OCI-LY7 (cell line): ENCODE measurements around the gene KCNQ2. TPM values are rescaled to one million over a fixed set of nuclear protein-coding genes. Genes with fewer than 3 reads are reported as not detected.

Source experiments
- BruUV-seq: library from RNA; stranded (reverse); fragments of 400-500 nt; replicated peaks from 2 replicates; lab custom pipeline; 2021; lab: Mats Ljungman, UMichigan
- CTCF ChIA-PET: fragments of 300-600 bp; sonication (Branson Sonifier 250); formaldehyde crosslinking; loops from one replicate; lab custom pipeline; 2022; ENCODE audit warnings: antibody characterized with exemption; ENCODE audit not compliant: unreplicated experiment; lab: Charles Lee
- POLR2A ChIA-PET: fragments of 300-600 bp; sonication (Branson Sonifier 250); formaldehyde crosslinking; loops from one replicate; lab custom pipeline; 2022; ENCODE audit warnings: antibody characterized with exemption; lab: Charles Lee
- DNase-seq: peaks from one replicate; pipeline ENCODE4 v3.0.0-alpha.2; 2015; ENCODE audit warnings: low spot score
- H2AFZ ChIP-seq: fragments of 200-600 bp; sonication (generic), shearing (Covaris generic); 2 replicates; pipeline ENCODE4 v1.6.1; 2014; ENCODE audit warnings: mild to moderate bottlenecking, antibody characterized with exemption, low read length, moderate library complexity
- H3K27ac ChIP-seq: fragments of 200-600 bp; sonication (generic); 2 replicates; pipeline ENCODE4 v1.5.1; 2014; ENCODE audit warnings: mixed run types, low read depth, mild to moderate bottlenecking, moderate library complexity, low read length, inconsistent platforms; ENCODE audit not compliant: poor library complexity, severe bottlenecking
- H3K36me3 ChIP-seq: fragments of 200-600 bp; sonication (generic); 2 replicates; pipeline ENCODE4 v1.6.1; 2014; ENCODE audit warnings: mild to moderate bottlenecking, antibody characterized with exemption, low read length, moderate library complexity, mixed read lengths; ENCODE audit not compliant: insufficient read depth
- H3K4me1 ChIP-seq: fragments of 200-600 bp; sonication (generic); 2 replicates; pipeline ENCODE4 v1.5.1; 2014; ENCODE audit warnings: mild to moderate bottlenecking, low read length; ENCODE audit not compliant: insufficient read depth, poor library complexity, severe bottlenecking
- H3K4me2 ChIP-seq: fragments of 200-600 bp; sonication (generic); 2 replicates; pipeline ENCODE4 v1.6.1; 2014; ENCODE audit warnings: mild to moderate bottlenecking, low read length
- H3K4me3 ChIP-seq: fragments of 200-600 bp; sonication (generic); 2 replicates; pipeline ENCODE4 v1.5.1; 2014; ENCODE audit warnings: mild to moderate bottlenecking, low read depth, low read length; ENCODE audit not compliant: poor library complexity, severe bottlenecking
- H3K79me2 ChIP-seq: fragments of 200-600 bp; sonication (generic); 2 replicates; pipeline ENCODE4 v1.6.1; 2016; ENCODE audit warnings: low read depth, mild to moderate bottlenecking, low read length, moderate library complexity, mixed read lengths; ENCODE audit not compliant: insufficient read depth
- H3K9me2 ChIP-seq: fragments of 200-600 bp; sonication (generic); 2 replicates; pipeline ENCODE4 v1.6.1; 2016; ENCODE audit warnings: mild to moderate bottlenecking, low read length, mixed read lengths; ENCODE audit not compliant: insufficient read depth
- H3K9me3 ChIP-seq: fragments of 200-600 bp; sonication (generic); 2 replicates; pipeline ENCODE4 v1.6.1; 2014; ENCODE audit warnings: mild to moderate bottlenecking, mixed run types, low read length, mixed read lengths
- H4K20me1 ChIP-seq: fragments of 200-600 bp; sonication (generic); 2 replicates; pipeline ENCODE4 v1.6.1; 2014; ENCODE audit warnings: mild to moderate bottlenecking, antibody characterized with exemption, low read length, moderate library complexity, mixed read lengths; ENCODE audit not compliant: insufficient read depth
- EZH2phosphoT487 ChIP-seq: fragments of 200-600 bp; sonication (generic); IDR thresholded peaks from 2 replicates; pipeline ENCODE4 v1.6.1; 2018; ENCODE audit warnings: low read depth, borderline replicate concordance, mild to moderate bottlenecking, mixed run types, antibody characterized with exemption, low read length, moderate library complexity, mixed read lengths
- intact Hi-C: fragments of 100-400 bp; cut with micrococcal nuclease; formaldehyde crosslinking; loops from one replicate; pipeline ENCODE4 v1.10.0; 2022; ENCODE audit not compliant: unreplicated experiment
- total RNA-seq, 2 experiments: library from RNA; depleted of rRNA in 1 of 2; stranded (reverse); fragments of >200 nt in 1 of 2; shearing (Covaris generic) in 1 of 2; gene quantifications; 2 replicates each; pipeline ENCODE4 v1.2.3, GENCODE V29; 2014 to 2022
- TF ChIP-seq, protein P1 (sequence below): fragments of 200-600 bp; sonication (generic); conservative IDR thresholded peaks from 2 replicates; pipeline ENCODE4 v1.5.1; 2014; ENCODE audit warnings: mild to moderate bottlenecking, antibody characterized with exemption, low read length, moderate library complexity, mixed read lengths

KCNQ2 gene
- total RNA-seq, 2 experiments from 2014 or later = not detected

DNA sequence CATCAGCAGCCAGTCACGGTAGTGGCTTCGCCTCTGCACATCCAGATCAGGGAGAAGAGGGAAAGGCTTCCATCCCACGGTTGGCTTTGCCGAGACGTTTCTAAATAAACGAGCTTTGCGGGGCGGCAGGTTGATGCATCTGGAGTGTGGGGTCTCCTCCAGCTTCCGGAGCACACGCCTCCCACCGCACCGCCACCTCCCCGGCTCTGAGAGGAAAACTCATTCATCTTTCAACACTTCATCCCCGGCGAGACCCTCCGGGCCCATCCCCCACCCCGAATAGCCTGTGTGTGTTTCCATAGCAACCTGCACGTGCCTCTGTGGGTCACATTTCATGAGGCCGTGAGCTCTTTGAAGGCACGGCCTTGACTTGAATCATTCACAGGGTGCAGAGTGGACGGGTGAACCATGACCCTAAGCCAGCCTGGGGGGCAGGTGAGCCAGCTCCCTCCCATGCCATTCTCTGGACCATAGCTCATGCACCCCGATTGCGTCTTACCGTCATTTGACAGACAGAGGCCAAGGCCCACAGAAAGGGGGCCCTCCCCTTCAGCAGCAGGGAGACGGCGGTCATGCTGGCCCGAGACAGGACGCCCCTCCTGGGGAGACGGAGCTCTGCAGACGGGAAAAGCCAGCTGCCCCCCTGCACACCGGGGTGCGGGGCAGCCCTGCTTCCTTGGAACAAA, 95.1 kb downstream of the KCNQ2 start:
- H3K4me2 ChIP-seq = no peak overlapping the region
- no peak overlapping the region for H3K4me3 ChIP-seq
- H3K27ac ChIP-seq = no peak overlapping the region
- no peaks in the 10 kb centered on the region for H3K4me1 ChIP-seq
- H3K79me2 ChIP-seq = no peaks in the 10 kb centered on the region
- H2AFZ ChIP-seq = no peak overlapping the region
- BruUV-seq = no TSS peak
- ChIA-PET CTCF (no interaction called here), POLR2A (no interaction called here)
- H3K9me2 ChIP-seq = no peaks in the 10 kb centered on the region
- intact Hi-C loops = no loop called here
- H3K9me3 ChIP-seq = no peaks in the 10 kb centered on the region
- no peak for DNase-seq
- no peaks in the 10 kb centered on the region for H4K20me1 ChIP-seq
- no peaks in the 10 kb centered on the region for H3K36me3 ChIP-seq
- TF ChIP-seq, protein P1, sequence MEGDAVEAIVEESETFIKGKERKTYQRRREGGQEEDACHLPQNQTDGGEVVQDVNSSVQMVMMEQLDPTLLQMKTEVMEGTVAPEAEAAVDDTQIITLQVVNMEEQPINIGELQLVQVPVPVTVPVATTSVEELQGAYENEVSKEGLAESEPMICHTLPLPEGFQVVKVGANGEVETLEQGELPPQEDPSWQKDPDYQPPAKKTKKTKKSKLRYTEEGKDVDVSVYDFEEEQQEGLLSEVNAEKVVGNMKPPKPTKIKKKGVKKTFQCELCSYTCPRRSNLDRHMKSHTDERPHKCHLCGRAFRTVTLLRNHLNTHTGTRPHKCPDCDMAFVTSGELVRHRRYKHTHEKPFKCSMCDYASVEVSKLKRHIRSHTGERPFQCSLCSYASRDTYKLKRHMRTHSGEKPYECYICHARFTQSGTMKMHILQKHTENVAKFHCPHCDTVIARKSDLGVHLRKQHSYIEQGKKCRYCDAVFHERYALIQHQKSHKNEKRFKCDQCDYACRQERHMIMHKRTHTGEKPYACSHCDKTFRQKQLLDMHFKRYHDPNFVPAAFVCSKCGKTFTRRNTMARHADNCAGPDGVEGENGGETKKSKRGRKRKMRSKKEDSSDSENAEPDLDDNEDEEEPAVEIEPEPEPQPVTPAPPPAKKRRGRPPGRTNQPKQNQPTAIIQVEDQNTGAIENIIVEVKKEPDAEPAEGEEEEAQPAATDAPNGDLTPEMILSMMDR = no peak
- no peak for TF ChIP-seq EZH2phosphoT487

DNA sequence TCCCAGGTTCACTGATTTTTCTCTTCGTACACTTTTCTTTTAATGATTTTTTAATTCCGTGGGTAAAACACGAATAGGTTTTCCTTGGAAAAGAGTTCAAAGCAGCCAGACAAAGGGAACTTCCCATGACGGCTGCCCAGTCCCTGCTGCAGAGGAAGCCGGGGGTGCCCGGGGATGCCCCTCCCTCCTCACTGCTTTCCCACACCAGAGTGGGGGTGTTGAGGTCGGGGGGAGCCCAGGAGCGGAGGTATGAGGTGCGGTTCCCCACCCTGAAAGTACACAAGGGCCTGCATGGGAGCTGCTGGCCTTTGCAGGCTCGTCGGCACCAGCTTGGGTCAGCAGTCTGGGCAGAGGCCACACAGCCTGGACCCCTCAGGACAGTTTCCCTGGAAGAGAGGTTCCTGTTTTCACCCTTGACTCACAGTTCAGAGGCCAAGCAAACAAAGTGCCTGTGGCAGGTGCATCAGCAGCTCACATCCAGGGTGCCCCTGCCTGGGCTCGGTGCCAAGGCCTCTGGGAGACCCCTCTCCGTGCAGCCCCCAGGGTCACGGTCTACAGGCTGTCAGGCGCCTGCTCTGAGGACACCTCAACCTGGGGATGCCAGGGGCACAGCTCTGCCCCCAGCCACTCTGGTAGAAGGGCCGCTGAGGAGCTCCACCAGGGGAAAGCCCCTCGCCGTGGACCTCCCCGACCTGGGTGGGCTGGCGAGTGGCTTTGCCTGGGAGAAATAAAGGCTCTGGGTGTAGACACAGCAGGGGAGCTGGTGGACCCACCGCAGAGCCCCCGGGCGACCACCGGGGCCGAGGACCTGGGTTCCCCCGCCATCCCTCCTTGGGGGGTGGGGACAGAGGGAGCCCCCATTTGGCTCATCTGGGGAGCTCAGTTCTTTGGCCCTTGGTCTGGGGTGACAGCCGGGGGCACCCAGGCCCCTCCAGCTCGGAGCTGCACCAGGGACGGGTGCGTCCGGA, 95.9 kb downstream of the KCNQ2 start:
- intact Hi-C loops = no loop called here
- H3K36me3 ChIP-seq = no peaks in the 10 kb centered on the region
- no peaks in the 10 kb centered on the region for H3K4me1 ChIP-seq
- no peaks in the 10 kb centered on the region for H3K9me2 ChIP-seq
- no peaks in the 10 kb centered on the region for H3K79me2 ChIP-seq
- H3K4me2 ChIP-seq = no peak overlapping the region
- CTCF ChIA-PET = no interaction called here
- no peaks in the 10 kb centered on the region for H4K20me1 ChIP-seq
- H2AFZ ChIP-seq = no peak overlapping the region
- DNase-seq = no peak
- H3K4me3 ChIP-seq = no peak overlapping the region
- TF ChIP-seq EZH2phosphoT487 = no peak
- TF ChIP-seq, protein P1 = no peak
- BruUV-seq = no TSS peak
- no peaks in the 10 kb centered on the region for H3K9me3 ChIP-seq
- H3K27ac ChIP-seq = no peak overlapping the region
- POLR2A ChIA-PET = no interaction called here
